Activated CD8-positive, alpha-beta T cell treated with anti-CD3 and anti-CD28 coated beads for 36 hours (primary cell): ENCODE data around the gene ZNF385C. TPM values are rescaled to one million over a fixed set of nuclear protein-coding genes. Genes with fewer than 3 reads are reported as not detected.

Source experiments
- ATAC-seq: fragments of 200-7000 bp; cut with Tn5 transposase; one replicate; pipeline ENCODE4 v1.10.0; 2021; ENCODE audit warnings: mild to moderate bottlenecking, moderate library complexity
- CTCF ChIA-PET: fragments of 350-600 bp; sonication (Branson Sonifier 250); formaldehyde crosslinking; loops from one replicate; lab custom pipeline; 2021; ENCODE audit warnings: antibody characterized with exemption; lab: Charles Lee
- POLR2A ChIA-PET: fragments of 350-600 bp; sonication (Branson Sonifier 250); formaldehyde crosslinking; loops from one replicate; lab custom pipeline; 2021; ENCODE audit warnings: antibody characterized with exemption; lab: Charles Lee
- DNase-seq: peaks from one replicate; pipeline ENCODE4 v3.0.0-alpha.2; 2020
- H3K27ac Mint-ChIP-seq: one replicate; pipeline ENCODE4 v1.8.0; 2021; ENCODE audit warnings: mild to moderate bottlenecking, mixed read lengths
- H3K27me3 Mint-ChIP-seq: one replicate; pipeline ENCODE4 v1.8.0; 2021; ENCODE audit warnings: mixed read lengths
- H3K36me3 Mint-ChIP-seq: one replicate; pipeline ENCODE4 v1.8.0; 2021; ENCODE audit warnings: low read depth, mixed read lengths
- H3K4me1 Mint-ChIP-seq: one replicate; pipeline ENCODE4 v1.8.0; 2021; ENCODE audit warnings: low read depth, mixed read lengths
- H3K4me3 Mint-ChIP-seq: one replicate; pipeline ENCODE4 v1.8.0; 2021; ENCODE audit warnings: mild to moderate bottlenecking, moderate library complexity, mixed read lengths
- H3K9me3 Mint-ChIP-seq: one replicate; pipeline ENCODE4 v1.8.0; 2021; ENCODE audit warnings: mixed read lengths
- CTCF ChIP-seq: fragments of 200-600 bp; IDR thresholded peaks from one replicate; pipeline ENCODE4 v1.8.0; 2022; ENCODE audit warnings: antibody characterized with exemption, mild to moderate bottlenecking
- intact Hi-C: fragments of 100-400 bp; cut with micrococcal nuclease; formaldehyde crosslinking; loops from one replicate; pipeline ENCODE4 v1.10.0; 2022
- total RNA-seq, 2 experiments: library from RNA; stranded (reverse); gene quantifications; one replicate each; pipeline ENCODE4 v1.2.3, GENCODE V29; 2021

ZNF385C gene
- total RNA-seq, 2 experiments from 2014 or later = 1.3 TPM

GRCh38 chr17:42068979-42069378 is 29.3 kb downstream of the ZNF385C start:
- Mint-ChIP-seq H3K4me1 (peaks cover 23% of the 10 kb centered on the region), H3K27me3 (peaks cover 7% of the 10 kb centered on the region), H3K9me3 (no peaks in the 10 kb centered on the region), H3K36me3 (no peaks in the 10 kb centered on the region), H3K27ac (no peak overlapping the region), H3K4me3 (no peak overlapping the region)
- POLR2A ChIA-PET = no interaction called here
- intact Hi-C loops = no loop called here
- ATAC-seq (no peak), DNase-seq (no peak)
- CTCF ChIA-PET = interaction anchor here (2.1 to 6.0 kb wide), 4 partner anchors 13 to 52 kb away, joined by 11 to 72 read pairs (median 26); partner anchors contain the start of genes KAT2A and ZNF385C
- TF ChIP-seq CTCF = no peak

- ChIA-PET POLR2A (interaction anchor here (0.7 to 1.4 kb wide), 3 partner anchors 36 to 336 kb away, joined by 3 to 5 read pairs (median 3); partner anchors contain the start of gene DHX58), CTCF (interaction anchor here (0.7 to 6.0 kb wide), 23 partner anchors 9 to 339 kb away, joined by 3 to 72 read pairs (median 6); partner anchors contain the start of genes DHX58, DNAJC7, KAT2A and KCNH4)
- peak; percentile 43 for ATAC-seq
- intact Hi-C loops = loop anchor here (2.0 kb wide), 1 partner anchor 49 kb away; no protein-coding TSS in a partner anchor
- Mint-ChIP-seq H3K27me3 (peaks cover 2% of the 10 kb centered on the region), H3K27ac (no peak overlapping the region), H3K4me3 (no peak overlapping the region), H3K9me3 (no peaks in the 10 kb centered on the region), H3K36me3 (no peaks in the 10 kb centered on the region), H3K4me1 (peaks cover 30% of the 10 kb centered on the region)
- DNase-seq = peak; percentile 84
- peak; percentile 90 for TF ChIP-seq CTCF
Measured at GRCh38 chr17:42067371-42068091, 30.7 kb downstream of the ZNF385C start.

- H3K4me3 Mint-ChIP-seq = no peak overlapping the region
- ChIA-PET CTCF (interaction anchor here (1.1 to 6.0 kb wide), 19 partner anchors 9 to 157 kb away, joined by 3 to 72 read pairs (median 6); partner anchors contain the start of genes C17orf113, DHX58, DNAJC7 and ODAD4), POLR2A (interaction anchor here (1.1 to 1.7 kb wide), 5 partner anchors 9 to 53 kb away, joined by 3 to 5 read pairs (median 4); partner anchors contain the start of gene DNAJC7)
- TF ChIP-seq CTCF = no peak
- H3K4me1 Mint-ChIP-seq = peaks cover 19% of the 10 kb centered on the region
- no peaks in the 10 kb centered on the region for H3K36me3 Mint-ChIP-seq
- intact Hi-C loops = no loop called here
- ATAC-seq (peak; percentile 29), DNase-seq (peak; percentile 31)
- H3K27me3 Mint-ChIP-seq = no peaks in the 10 kb centered on the region
- H3K27ac Mint-ChIP-seq = peak overlapping the region; percentile 64
- no peaks in the 10 kb centered on the region for H3K9me3 Mint-ChIP-seq
Measured at GRCh38 chr17:42065201-42065600, 33.1 kb downstream of the ZNF385C start.

GRCh38 chr17:42062681-42063080 is 35.6 kb downstream of the ZNF385C start:
- DNase-seq (no peak), ATAC-seq (no peak)
- intact Hi-C loops = no loop called here
- POLR2A ChIA-PET = no interaction called here
- Mint-ChIP-seq H3K27me3 (no peaks in the 10 kb centered on the region), H3K36me3 (no peaks in the 10 kb centered on the region), H3K4me1 (peaks cover 19% of the 10 kb centered on the region), H3K4me3 (no peak overlapping the region), H3K27ac (no peak overlapping the region), H3K9me3 (no peaks in the 10 kb centered on the region)
- CTCF ChIA-PET = interaction anchor here (1.2 kb wide), 1 partner anchor 17 kb away, joined by 5 read pairs; no protein-coding TSS in a partner anchor
- no peak for TF ChIP-seq CTCF
